Activated effector memory CD4-positive, alpha-beta T cell treated with Interleukin-2 at 50 U/mL for 16 hours (primary cell): ENCODE measurements around the gene RHOB.
"Not testable (repeated sequence)": the region's sequence is repeated elsewhere in the genome, so short reads cannot be mapped to it uniquely, and the experiment has no call there.

ENCODE experiments used
- DNase-seq: peaks from one replicate; pipeline ENCODE4 v3.0.0-alpha.2; 2020

RHOB gene

DNA sequence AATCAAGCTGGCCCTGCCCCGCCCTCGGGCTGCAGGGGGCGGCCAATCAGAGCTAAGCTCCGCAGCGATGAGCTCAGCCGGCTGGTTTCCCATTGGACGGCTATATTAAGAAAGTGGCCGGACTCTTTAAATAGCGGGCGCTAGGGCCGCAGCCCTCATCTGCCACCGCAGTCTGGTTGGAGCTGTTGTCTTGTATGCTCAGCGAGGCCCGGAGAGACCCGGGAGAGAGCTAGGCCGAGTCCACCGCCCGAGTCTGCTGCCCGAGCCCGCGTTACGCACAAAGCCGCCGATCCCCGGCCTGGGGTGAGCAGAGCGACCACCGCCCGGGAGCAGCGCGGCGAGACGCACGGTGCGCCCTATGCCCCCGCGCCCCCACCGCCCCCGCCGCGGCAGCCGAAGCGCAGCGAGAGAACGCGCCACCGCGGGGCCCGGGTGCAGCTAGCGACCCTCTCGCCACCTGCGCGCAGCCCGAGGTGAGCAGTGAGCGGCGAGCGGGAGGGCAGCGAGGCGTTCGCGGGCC, at the start of gene RHOB:
RHOB (plus strand) TSS at position 158 of the 520 bp plus-strand sequence. CDS start 392 bp downstream, outside the sequence.
- DNase-seq: peak; percentile 77

DNA sequence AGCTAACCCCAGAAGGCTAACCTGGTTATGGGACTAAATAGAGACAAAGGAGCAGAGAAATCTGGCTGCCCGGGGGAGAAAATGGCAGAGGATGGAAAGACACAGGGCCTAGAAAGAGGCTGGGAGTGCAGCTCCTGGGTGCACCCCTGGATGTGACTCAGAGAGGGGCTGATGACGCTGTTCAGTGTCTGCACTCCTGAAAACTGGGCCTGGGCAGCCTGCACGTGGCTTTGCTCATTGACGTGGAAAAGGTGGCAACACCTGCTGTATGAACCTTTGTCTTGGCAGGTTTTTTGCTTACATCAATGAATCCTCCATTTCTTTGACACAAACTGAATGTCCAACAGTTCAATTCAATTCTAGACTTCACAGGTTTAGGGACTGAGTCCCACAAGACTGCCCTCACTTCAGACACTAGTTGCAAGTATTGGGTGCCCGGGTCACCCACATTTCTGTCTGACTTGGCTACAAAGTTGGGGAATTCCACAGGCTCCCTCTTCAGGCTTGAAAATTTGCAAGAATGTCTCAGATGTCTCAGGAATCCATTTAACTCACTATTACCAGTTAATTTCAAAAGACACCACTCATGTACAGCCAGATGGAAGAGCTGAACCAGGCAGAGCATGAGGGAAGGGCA, 48.9 kb upstream of the RHOB start:
- no peak for DNase-seq

DNA sequence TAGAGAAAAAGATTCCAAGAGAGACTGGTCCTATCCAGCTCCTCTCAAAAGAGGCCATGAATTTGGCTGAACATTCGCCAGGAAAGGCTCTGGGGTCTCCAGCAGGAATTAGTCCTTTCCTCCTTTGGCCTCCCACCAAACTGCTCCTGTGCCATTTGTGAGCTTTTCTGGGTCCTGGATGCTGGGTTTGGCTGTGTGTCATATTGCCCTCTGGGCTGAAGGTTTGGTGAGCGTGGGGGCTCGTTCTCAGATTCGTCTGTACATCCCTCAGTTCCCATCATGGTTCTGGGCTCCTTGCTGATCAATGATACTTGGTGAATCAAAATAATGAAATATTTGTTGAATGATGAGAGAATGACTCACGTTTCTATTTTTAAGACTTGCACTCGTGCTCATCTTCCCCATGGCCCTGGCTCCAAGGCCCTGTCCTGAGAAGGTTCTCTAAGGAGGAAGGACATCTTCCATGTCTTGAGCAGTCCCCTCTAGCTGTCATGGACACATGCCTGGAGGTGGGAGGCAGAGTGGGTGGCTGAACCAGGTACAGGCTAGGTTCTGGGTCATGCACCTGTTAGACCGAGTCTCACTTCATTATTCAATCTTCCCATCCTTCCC, 47.8 kb upstream of the RHOB start:
- DNase-seq: no peak

DNA sequence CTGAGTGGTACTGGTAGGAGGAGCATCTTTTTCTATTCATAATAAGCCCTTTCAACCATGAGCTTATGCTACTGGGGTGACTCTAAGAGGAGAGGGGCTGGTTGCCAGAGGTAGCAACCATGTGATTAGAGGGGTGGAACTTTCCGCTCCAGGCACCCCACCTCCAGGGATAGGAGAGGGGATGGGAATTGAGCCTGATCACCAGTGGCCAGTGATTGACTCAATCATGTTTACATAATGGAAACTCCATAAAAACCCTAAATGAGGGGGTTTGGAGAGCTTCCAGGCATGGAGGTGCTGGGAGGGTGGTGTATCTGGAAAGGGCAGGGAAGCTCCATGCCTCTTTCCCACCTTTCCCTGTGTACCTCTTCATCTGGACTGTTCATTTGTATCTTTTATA, 46.6 kb upstream of the RHOB start:
- DNase-seq: no peak

DNA sequence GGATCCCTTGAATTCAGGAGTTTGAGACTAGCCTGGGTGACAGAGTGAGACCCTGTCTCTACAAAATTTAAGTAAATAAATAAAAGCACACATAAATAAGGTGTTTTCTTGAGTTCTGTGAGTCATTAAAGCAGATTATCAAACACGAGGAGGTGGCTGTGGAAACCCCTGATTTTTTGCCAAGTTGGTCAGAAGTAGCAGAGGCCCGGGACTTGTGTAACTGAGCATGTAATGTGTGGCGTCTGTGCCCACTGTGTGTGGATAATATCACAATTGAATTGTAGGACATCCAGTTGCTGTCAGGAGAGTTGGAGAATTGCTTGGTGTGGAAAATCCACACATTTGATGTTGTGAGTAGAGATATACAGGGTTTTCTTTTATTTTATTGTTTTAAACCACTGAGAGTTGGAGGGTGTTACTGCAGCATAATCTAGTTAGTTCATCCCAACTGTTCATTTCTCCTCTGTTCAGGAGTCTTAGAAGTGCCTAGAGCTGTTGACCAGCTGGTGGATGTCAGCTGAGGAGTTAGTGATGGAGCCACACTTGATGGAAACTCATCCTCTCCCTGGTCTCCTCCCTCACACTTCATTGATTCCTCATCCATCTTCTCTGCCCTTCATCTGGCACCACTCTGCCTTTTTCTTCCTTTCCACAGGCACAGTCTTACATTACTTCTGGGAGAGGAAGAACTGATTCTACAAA, 45.9 kb upstream of the RHOB start:
- no peak for DNase-seq

DNA sequence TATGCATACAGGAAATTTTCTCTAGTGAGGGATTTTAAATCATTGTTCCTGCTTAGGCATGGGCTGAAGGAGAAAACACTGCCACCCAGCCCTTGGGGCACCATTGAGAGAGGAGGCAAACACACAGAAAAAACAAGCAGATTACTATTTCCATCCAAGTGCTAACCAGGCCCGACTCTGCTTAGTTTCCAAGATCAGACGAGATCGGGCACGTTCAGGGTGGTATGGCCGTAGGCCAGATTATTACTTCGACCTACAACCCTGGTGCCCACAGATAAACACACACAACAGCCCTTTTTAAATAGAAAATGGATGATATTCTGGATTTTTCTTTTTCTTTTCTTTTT, 45.4 kb upstream of the RHOB start:
- no peak for DNase-seq

DNA sequence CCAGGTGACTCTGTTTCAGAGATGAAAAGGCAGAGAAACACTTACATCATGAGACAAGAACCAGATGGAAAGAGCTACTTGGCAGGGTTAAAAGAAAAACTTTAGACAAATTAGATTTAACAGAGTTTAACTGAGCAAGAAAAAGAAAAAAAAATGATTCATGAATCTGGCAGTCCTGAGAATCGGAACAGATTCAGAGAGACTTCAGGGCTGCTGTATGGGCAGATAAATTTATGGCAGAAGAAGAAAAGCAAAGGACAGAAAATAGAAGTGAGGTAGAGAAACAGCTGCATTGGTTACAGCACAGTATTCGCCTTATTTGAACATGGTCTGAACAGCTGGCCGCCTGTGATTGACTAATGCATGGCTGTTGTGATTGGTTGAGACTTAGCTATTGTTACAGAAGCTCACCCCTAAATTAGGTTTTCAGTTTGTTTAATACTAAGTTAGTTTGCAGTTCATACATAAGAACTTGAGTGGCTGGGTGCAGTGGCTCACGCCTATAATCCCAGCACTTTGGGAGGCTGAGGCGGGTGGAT, 43.0 kb upstream of the RHOB start:
- no peak for DNase-seq

DNA sequence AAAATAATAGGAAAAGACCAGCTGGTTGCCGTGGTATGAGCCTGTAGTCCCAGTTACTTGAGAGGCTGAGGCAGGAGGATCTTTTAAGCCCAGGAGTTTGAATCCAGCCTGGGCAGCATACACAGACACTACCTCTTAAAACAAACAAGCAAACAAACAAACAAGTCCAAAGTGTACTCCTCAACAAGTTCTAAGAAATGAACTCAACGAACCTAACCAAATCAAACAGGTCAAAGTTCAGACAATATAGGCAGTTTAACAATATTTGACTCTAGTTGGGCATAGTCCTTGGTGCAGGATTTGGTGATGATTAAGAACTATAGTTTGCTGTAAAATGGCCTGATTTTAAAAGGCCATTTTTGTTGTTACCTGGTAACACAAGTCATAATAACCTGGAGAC, 41.9 kb upstream of the RHOB start:
- DNase-seq: no peak

DNA sequence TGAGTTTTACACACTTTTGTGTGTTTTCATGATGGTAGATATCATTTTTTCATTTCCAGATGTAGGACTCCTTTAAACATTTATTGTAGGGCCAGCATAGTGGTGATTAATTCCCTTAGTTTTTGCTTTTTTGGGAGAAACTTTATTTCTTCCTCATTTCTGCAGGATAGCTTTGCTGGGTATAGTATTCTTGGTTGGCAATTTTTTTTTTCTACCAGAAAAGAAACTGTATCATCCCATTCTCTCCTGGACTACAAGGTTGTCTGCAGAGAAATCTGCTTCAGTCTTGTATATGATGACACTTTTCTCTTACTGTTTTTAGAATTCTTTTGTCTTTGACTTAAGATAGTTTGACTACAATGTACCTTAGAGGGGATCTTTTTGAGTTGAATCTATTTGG, 37.8 kb upstream of the RHOB start:
- no peak for DNase-seq

DNA sequence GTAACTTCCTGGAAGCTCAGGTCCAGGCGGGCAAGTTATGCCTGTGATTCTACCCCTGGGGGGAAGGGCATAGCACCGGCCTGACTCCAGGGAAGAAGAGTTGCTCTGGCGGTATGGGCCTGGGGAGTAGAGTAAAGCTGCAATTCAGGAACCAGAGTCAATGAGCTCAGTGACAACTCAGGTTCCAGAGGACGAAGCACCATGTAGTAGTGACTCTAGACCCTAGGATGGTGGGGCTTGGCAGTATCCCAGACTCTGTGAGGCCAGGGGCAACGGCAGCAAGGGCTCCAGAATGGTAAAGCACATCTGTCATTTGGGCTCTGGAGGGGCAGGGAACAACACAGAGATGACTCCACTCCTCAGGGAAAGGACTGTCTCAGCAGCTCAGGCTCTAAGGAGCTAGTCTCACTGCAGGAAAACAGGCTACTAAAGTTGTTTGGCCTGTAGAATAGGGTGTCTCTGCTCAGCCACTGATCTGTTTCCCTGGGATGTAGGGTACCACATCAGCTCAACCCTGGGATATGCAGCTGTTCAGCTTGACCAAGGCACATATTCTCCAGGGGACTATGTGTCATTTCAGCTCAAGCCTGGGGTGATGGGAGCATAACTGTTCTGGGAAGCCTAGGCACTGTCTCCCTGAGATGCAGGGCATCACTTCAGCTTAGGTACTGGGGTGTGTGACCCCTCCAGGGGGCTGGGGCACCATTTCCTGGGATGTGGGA, 36.2 kb upstream of the RHOB start:
- no peak for DNase-seq

DNA sequence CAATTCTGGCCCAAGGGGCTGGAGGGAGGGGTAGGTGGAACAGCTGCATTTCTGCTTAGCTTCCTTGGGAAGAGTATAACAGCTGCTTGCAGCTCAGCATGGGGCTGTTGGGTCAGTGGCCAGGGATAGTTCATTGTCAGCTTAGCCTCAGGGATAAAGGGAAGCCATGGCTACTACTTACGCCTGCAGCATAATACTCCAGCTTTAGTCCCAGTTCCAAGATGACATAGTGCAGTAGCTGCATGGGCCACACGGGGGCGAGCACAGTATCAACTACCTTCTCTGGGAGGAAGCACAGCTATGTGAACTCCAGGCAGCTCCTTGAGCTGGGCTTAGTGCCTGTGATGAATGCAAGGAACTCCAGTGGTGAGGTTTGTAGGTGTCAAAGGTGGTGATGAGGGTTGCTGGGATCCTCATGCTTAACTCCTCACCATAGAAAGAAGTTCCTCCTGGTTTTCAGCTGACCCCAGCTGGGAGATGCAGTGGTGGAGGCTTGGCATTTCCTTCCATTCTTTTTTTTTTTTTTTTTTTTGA, 35.4 kb upstream of the RHOB start:
- peak; percentile 59 for DNase-seq

DNA sequence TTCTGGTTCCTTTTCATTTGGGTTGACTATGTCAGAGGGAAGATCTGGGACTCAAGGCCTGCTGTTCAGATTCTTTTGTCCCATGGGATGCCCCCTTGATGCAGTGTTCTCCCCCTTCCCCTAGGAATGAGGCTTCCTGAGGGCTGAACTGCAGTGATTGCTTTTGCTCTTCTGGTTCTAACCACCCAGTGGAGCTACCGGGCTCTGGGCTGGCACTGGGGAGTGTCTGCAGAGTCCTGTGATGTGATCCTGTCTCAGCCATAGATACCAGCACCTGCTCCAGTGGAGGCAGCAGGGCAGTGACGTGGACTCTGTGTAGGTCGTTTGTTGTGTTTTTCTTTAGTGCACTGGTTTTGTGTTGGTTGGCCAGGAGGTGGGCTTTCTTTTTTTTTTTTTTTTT, 32.1 kb upstream of the RHOB start:
- DNase-seq: no peak

DNA sequence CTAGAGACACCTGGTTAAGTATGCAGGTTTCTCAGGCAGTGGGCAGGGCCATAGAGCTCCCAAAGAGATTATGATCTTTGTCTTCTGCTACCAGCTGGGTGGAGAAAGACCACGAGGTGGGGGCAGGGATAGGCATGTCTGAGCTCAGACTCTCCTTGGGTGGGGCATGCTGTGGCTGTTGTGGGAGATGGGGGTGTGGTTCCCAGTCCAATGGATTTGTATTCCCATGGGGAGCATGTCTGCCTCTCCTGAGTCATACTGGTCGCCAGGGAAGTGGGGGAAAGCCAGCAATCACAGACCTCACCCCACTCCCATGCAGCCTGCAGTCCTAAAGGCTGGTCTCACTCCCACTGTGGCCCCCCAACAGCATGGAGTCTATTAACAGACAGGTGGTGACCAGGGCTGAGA, 31.4 kb upstream of the RHOB start:
- no peak for DNase-seq

DNA sequence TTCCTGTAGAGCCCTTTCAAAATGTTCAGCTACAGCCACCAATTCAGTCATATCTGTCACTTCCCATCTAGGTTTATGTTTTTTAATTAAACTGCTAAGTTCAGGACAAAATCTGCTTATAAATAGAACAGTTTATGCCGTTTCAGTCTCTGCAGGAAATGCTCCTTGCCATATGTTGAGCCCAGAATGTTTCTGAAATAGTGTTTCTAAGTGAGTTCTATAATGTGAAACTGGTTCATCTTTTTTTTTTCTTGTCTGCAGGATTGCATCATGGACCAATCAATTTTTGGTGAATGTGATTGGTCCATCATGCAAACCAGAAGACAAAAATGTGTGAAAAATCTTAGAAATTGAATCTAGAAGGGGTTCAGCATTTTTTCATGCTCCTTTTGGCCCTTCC, 30.2 kb upstream of the RHOB start:
- no peak for DNase-seq

DNA sequence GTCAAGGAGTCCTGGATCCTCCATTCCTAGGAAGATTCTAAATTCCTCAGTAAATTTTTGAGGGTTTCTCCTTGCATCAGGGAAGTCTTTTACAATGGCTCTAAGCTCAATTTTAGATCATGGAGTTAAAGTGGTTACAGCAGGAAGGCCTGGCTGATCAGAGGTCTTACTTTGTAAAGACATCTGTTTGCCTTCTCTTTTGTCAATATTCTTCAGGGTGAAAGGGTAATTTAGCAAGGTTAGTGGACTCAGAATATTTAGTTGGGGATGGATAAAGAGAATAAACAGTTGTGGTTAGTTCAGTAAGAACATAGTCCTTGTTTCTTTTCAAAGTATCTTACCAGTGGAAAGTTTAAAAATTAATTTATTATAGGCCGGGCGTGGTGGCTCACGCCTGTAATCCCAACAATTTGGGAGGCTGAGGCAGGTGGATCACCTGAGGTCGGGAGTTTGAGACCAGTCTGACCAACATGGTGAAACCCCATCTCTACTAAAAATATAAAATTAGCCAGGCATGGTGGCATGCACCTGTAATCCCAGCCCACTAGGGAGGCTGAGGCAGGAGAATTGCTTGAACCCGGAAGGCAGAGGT, 29.5 kb upstream of the RHOB start:
- not testable (repeated sequence) for DNase-seq

DNA sequence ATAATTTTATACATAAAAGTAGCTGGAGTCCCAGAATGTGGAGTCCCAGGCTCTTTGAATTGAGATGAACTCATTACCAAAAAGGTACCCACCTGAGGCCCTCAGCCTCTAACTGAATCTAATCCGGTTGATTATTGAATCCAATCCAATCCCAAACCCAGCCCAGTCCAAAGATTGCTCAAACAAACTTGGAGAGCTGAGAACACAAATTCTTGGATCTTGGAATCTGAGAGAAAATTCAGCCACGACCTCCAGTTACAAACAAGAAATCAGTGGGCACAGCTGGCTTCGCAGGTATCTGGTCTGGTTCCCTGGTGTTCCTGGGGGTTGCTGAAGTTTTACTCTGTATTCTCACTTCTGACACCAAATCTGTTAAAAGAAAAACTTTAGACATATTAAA, 28.4 kb upstream of the RHOB start:
- no peak for DNase-seq

DNA sequence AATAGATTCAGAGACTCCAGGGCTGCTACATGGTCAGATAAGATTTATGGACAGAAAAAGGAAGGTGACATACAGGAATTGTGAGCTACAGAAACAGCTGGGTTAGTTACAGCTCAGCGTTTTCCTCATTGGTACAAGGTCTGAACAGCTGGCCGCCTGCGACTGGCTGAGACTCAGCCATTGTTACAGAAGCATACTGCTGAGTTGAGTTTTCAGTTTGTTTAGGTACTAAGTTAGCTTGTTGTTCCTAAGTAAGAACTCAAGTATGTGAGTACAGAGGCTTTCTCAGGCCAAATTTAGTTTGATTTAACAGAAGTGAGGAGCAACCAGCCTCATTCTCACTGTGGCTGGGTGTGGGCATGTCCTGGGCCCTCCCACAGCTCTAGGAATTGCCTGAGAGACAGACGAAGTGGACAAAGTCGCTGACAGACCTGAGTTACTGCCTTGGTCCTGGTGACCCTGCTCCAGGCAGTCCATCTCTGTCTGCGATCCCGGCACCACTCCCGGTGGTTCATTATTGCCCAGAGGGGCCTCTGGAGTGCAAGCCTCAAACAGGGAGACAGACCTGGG, 27.8 kb upstream of the RHOB start:
- no peak for DNase-seq

DNA sequence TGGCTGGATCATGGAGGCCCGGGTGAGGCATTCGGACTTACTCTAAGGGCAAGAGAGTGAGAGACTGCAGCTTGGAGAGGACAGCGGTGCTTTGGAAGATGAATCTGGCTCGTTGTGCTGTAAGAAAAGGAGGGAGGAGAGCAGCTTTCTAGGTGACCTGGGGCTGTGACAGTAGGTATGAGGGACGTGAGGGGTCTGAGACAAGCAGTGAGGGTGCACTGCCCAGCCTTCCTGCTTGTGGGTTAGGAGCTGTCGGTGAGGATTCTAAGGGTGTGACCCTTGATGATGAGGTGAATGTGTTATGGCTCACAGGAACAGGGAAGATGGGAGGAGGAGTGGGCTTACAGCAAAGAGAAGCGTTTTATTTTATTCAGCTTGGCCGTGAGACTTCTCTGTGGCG, 27.1 kb upstream of the RHOB start:
- DNase-seq: no peak

DNA sequence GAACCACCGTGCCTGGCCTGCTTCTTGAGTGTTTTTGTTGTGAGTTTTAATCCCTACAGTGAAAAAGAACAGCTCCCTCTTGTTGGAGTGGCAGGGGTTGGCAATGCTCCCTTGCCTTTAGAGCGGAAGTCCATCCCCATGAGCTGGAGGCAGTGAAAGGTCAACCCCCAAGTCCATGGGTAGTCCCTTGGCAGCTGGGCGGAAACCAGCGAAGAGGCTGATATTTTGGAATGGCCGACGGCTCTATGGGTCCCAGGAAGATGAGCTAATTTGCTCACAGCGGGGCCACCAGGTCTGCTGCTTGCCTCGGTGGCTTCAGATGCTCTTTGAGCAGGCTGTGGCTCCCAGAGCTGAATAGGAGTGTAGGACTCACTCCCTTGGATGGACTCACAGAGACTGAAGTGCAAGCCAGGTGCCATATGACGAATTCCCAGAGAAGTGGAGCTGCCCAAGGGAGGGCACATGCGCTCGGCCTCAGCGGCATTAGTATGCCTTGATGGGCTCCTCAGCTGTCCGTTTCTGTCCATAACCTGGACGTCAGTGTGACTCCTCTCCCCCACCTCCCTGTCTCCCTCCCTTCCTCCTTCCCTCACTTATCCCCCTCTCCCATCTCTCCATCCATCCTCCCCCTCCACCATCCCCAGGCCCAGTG, 25.4 kb upstream of the RHOB start:
- no peak for DNase-seq

DNA sequence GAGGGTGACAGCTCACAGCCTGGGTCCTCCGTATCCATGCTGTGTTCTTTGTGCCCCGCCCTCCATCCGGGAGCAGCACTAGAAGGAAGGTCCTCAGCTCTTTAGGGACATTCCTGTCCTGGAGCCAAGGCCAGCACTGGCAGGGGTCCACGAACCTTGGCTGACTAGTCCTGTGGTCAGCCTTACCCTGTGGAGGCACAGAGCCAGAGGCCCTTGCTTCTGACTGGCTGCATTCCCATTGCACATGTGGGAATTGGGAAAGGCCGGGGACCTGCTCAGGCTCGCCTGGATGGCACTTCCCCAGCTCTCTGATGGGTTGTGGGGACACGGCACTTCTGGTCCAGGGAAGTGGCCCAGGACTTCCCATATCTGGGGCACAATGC, 24.9 kb upstream of the RHOB start:
- no peak for DNase-seq

DNA sequence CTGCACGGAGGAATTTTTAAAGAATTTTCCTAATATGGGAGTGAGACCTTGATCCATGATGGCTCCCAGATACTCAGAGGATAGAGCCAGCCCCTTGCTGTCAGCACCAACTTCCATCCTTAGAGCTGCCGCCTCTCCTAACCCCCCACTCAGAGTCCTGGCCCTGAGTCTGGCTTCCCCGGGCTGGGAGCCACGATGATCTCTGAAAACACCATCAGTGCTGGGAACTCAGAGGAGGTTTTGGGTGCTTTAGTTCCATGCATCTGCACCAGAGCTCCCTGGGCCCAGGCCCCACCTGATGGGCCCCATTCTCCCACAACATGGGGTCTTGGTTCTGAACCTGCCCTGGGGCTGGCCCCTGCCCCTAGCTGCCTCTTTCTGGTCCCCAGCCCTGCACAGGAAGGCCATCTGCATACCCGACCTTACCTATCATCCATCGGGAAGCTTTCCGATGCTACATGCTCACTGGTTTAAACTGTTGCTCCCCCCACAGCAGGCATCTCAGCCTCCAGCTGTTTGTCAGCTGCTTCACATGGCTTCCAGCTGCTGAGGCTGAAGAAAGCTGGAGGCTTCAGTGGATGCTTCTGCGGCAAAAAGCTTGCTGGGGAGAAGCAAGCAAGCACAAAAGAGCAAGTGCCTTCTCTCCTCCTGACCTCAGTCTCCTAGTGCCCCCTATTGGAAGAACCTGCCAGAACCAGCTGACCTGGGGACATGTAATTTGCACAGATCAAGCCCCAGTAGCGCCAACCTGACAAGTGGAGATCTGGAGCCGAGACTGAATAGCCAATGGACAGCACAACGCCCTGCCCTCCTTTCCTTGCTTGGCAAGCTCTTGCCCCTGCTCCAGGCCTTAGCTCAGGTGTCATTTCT, 24.2 kb upstream of the RHOB start:
- DNase-seq: no peak
